ENCODE measurements around the gene TMEM106C.

Gene TMEM106C

GRCh38 chr12:48012070-48012469 lies 48.7 kb downstream of the TMEM106C start:
- TF ChIP-seq MAX (IDR thresholded peaks at IDR 0.05) (no peak), TAF1 (IDR thresholded peaks at IDR 0.05; ENCODE audit: low read depth) (no peak)

- TF ChIP-seq ZBTB7A (IDR thresholded peaks at IDR 0.05; ENCODE audit: low read depth) = no peak
- TF ChIP-seq EGR1 (IDR thresholded peaks at IDR 0.05) = no peak
- TF ChIP-seq YY1 (IDR thresholded peaks at IDR 0.05; ENCODE audit: low read depth) = no peak
- TF ChIP-seq CEBPB (IDR thresholded peaks at IDR 0.05) = no peak
- no peak for TF ChIP-seq TEAD4 (IDR thresholded peaks at IDR 0.05)
- TF ChIP-seq MAX (IDR thresholded peaks at IDR 0.05) = no peak
- no peak for TF ChIP-seq NFIC (IDR thresholded peaks at IDR 0.05)
- no peak for TF ChIP-seq CREB1 (IDR thresholded peaks at IDR 0.05; ENCODE audit: low read depth)
- TF ChIP-seq REST (IDR thresholded peaks at IDR 0.05; ENCODE audit: low read depth) = no peak
- no peak for TF ChIP-seq FOXM1 (IDR thresholded peaks at IDR 0.05; ENCODE audit: borderline replicate concordance, low read depth)
- TF ChIP-seq TAF1 (IDR thresholded peaks at IDR 0.05; ENCODE audit: low read depth) = no peak
- TF ChIP-seq USF1 (IDR thresholded peaks at IDR 0.05) = no peak
- TF ChIP-seq TCF12 (IDR thresholded peaks at IDR 0.05; ENCODE audit: low read depth) = no peak
- no peak for TF ChIP-seq EP300 (IDR thresholded peaks at IDR 0.05; ENCODE audit: borderline replicate concordance)
Observed at GRCh38 chr12:48013287-48013686, 49.9 kb downstream of the TMEM106C start.

GRCh38 chr12:48015129-48015528 lies 51.7 kb downstream of the TMEM106C start:
- TF ChIP-seq CREB1 (IDR thresholded peaks at IDR 0.05; ENCODE audit: low read depth) (no peak), EP300 (IDR thresholded peaks at IDR 0.05; ENCODE audit: borderline replicate concordance) (no peak), TEAD4 (IDR thresholded peaks at IDR 0.05) (no peak), FOXM1 (IDR thresholded peaks at IDR 0.05; ENCODE audit: borderline replicate concordance, low read depth) (no peak), EGR1 (IDR thresholded peaks at IDR 0.05) (no peak), REST (IDR thresholded peaks at IDR 0.05; ENCODE audit: low read depth) (no peak), RAD21 (IDR thresholded peaks at IDR 0.05; ENCODE audit: low read depth) (no peak), ZBTB7A (IDR thresholded peaks at IDR 0.05; ENCODE audit: low read depth) (no peak), TCF12 (IDR thresholded peaks at IDR 0.05; ENCODE audit: low read depth) (no peak), YY1 (IDR thresholded peaks at IDR 0.05; ENCODE audit: low read depth) (no peak), TAF1 (IDR thresholded peaks at IDR 0.05; ENCODE audit: low read depth) (no peak), CEBPB (IDR thresholded peaks at IDR 0.05) (no peak), NFIC (IDR thresholded peaks at IDR 0.05) (no peak), MAX (IDR thresholded peaks at IDR 0.05) (no peak), USF1 (IDR thresholded peaks at IDR 0.05) (no peak)

- TF ChIP-seq TAF1 (IDR thresholded peaks at IDR 0.05; ENCODE audit: low read depth) (no peak), FOXM1 (IDR thresholded peaks at IDR 0.05; ENCODE audit: borderline replicate concordance, low read depth) (no peak), EGR1 (IDR thresholded peaks at IDR 0.05) (no peak), USF1 (IDR thresholded peaks at IDR 0.05) (no peak), TCF12 (IDR thresholded peaks at IDR 0.05; ENCODE audit: low read depth) (no peak), EP300 (IDR thresholded peaks at IDR 0.05; ENCODE audit: borderline replicate concordance) (no peak), REST (IDR thresholded peaks at IDR 0.05; ENCODE audit: low read depth) (no peak), CREB1 (IDR thresholded peaks at IDR 0.05; ENCODE audit: low read depth) (no peak), ZBTB7A (IDR thresholded peaks at IDR 0.05; ENCODE audit: low read depth) (no peak), CEBPB (IDR thresholded peaks at IDR 0.05) (no peak), MAX (IDR thresholded peaks at IDR 0.05) (no peak), NFIC (IDR thresholded peaks at IDR 0.05) (no peak), RAD21 (IDR thresholded peaks at IDR 0.05; ENCODE audit: low read depth) (no peak)
Observed at GRCh38 chr12:48015954-48016353, 52.6 kb downstream of the TMEM106C start.

Data from Ishikawa (cell line).